ENCODE data around the gene IFT25.
A peak's percentile ranks its signal among the peaks of the same experiment; 100 is the strongest.

Gene IFT25

DNA sequence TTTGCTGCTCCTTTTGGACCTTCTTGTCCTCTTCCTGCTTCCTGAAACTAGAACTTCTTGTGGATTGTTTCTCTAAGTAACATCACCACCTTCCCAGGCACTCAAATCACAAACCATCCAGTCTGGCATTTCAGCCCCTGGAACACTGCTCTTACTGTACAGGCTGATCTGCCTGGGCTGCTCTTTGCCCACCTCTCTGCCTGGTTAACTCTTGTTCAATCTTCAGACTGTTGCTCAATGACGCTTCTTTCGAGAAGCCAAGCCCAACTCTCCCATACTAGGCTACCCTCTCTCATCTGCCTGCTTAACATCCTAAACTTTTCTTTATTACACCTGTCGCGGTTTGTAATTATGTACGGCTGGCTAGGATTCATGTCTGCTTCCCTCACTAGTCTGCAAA lies 50.9 kb downstream of the IFT25 start:
- Histone ChIP-seq H3K4me1 (peaks cover 0 to 50% (median 43%) of the 10 kb centered on the region in 4 donors), H3K9me3 (no peaks in the 10 kb centered on the region), H3K27me3 (no peaks in the 10 kb centered on the region), H3K36me3 (no peaks in the 10 kb centered on the region), H3K27ac (no peak overlapping the region), H3K4me3 (no peak overlapping the region)
- intact Hi-C loops (cut with DNase I; ENCODE audit: low total_unique reads): no loop called here
- DNase-seq: no peak
- TF ChIP-seq, protein P1, sequence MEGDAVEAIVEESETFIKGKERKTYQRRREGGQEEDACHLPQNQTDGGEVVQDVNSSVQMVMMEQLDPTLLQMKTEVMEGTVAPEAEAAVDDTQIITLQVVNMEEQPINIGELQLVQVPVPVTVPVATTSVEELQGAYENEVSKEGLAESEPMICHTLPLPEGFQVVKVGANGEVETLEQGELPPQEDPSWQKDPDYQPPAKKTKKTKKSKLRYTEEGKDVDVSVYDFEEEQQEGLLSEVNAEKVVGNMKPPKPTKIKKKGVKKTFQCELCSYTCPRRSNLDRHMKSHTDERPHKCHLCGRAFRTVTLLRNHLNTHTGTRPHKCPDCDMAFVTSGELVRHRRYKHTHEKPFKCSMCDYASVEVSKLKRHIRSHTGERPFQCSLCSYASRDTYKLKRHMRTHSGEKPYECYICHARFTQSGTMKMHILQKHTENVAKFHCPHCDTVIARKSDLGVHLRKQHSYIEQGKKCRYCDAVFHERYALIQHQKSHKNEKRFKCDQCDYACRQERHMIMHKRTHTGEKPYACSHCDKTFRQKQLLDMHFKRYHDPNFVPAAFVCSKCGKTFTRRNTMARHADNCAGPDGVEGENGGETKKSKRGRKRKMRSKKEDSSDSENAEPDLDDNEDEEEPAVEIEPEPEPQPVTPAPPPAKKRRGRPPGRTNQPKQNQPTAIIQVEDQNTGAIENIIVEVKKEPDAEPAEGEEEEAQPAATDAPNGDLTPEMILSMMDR (IDR thresholded peaks at IDR 0.05): no peak

DNA sequence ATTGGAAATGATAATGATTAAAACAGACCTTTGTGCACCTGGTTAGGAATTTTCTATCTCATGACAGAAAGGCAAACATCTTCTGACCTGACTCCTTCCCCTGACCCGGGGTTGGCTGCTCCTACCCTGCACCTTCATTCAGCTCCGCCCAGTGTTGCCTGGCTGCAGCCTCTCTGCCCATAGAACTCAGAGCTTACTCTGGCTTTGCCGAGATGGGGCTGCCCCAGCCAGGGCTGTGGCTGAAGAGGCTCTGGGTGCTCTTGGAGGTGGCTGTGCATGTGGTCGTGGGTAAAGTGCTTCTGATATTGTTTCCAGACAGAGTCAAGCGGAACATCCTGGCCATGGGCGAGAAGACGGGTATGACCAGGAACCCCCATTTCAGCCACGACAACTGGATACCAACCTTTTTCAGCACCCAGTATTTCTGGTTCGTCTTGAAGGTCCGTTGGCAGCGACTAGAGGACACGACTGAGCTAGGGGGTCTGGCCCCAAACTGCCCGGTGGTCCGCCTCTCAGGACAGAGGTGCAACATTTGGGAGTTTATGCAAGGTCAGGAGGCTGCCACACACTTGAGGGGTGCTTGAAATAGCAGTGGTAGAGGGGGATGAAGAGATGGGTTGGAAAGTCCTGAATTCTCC lies 51.4 kb downstream of the IFT25 start, which contains the start of gene DIO1:
Gene DIO1 (plus strand): TSS at position 189 of the 638 bp plus-strand sequence. CDS start 24 bp downstream, at position 213.
- intact Hi-C loops (cut with DNase I; ENCODE audit: low total_unique reads): no loop called here
- no peaks in the 10 kb centered on the region for H3K27me3 ChIP-seq
- peaks cover 0 to 47% (median 39%) of the 10 kb centered on the region in 4 donors for H3K4me1 ChIP-seq
- TF ChIP-seq, protein P1 (IDR thresholded peaks at IDR 0.05): no peak
- no peaks in the 10 kb centered on the region for H3K36me3 ChIP-seq
- no peak for DNase-seq
- no peak within 1 kb of the TSS for H3K27ac ChIP-seq
- no peak within 1 kb of the TSS for H3K4me3 ChIP-seq
- H3K9me3 ChIP-seq: no peaks in the 10 kb centered on the region

DNA sequence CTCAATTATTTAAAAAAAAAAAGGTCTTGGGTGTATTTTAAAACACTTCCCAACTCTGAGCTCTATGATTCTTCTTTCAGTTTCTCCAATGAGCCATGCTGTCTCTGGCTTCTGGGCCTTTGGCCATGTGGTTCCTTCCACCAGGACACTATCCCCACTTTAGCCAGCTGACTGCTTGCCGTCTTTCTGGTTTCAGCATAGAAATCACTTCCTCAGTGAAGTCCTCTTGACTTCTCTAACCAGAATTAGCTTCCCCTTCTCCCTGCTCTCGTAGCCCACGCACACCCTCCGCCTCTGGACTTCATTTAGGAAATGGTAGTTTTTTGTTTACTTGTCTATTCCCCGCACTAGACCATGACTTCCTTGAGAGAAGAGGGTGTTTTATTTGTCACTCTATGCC lies 52.6 kb downstream of the IFT25 start:
- DNase-seq: peak in 1 of 2 donors; percentile 41
- intact Hi-C loops (cut with DNase I; ENCODE audit: low total_unique reads): no loop called here
- no peak overlapping the region for H3K27ac ChIP-seq

DNA sequence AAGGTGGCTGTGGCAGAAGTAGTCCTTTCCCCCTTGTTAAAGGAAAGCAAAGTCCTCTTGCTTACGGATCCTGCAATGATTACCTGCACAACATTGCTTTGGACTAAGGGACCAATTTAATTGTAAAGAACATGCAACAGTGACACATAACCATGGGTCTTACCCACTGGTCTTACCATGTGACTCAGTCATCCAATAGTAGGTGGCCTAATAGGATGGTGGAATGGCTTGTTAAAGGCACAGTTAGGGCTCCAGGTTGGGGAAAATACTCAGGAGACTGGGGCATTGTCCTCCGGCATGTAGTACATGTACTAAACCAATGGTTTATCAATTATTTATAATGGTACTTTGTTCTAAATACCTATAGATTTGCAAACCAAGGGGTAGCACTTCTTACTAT lies 53.8 kb downstream of the IFT25 start:
- intact Hi-C loops (cut with DNase I; ENCODE audit: low total_unique reads): no loop called here
- no peaks in the 10 kb centered on the region for H3K9me3 ChIP-seq
- no peak overlapping the region for H3K27ac ChIP-seq
- peaks cover 0 to 31% (median 19%) of the 10 kb centered on the region in 4 donors for H3K4me1 ChIP-seq
- no peak for DNase-seq
- H3K36me3 ChIP-seq: peaks cover 0 to 12% (median 2%) of the 10 kb centered on the region in 3 donors
- no peaks in the 10 kb centered on the region for H3K27me3 ChIP-seq
- TF ChIP-seq, protein P1 (IDR thresholded peaks at IDR 0.05): no peak
- no peak overlapping the region for H3K4me3 ChIP-seq

More for the DNA sequence above, 52.6 kb downstream of the IFT25 start:
- H3K4me3 ChIP-seq: no peak overlapping the region
- H3K9me3 ChIP-seq: no peaks in the 10 kb centered on the region
- no peaks in the 10 kb centered on the region for H3K27me3 ChIP-seq
- peaks cover 0 to 43% (median 31%) of the 10 kb centered on the region in 4 donors for H3K4me1 ChIP-seq
- TF ChIP-seq, protein P1 (IDR thresholded peaks at IDR 0.05): no peak
- H3K36me3 ChIP-seq: peaks cover 0 to under 1% (median 0%) of the 10 kb centered on the region in 3 donors

DNA sequence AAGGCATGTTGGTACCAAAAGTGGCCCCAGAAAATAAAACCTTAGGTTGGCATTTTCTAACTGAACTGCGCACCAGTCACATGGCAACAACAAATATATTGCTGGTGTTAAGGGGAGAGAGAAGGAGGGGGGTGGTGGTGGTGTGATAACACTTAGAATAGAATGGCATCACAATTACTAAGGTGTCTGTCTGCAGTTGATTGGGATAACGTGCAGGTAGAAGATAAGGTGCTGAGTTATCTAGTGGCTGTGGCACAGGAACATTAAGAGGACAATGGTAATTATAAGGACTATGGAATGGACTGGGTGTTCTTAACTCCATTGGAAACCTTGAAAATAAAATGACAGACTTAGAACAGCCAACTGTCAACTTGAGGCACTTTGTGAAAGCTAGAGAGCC lies 54.5 kb downstream of the IFT25 start:
- H3K27me3 ChIP-seq: no peaks in the 10 kb centered on the region
- intact Hi-C loops (cut with DNase I; ENCODE audit: low total_unique reads): no loop called here
- no peak overlapping the region for H3K4me3 ChIP-seq
- no peak overlapping the region for H3K27ac ChIP-seq
- no peaks in the 10 kb centered on the region for H3K9me3 ChIP-seq
- peaks cover 0 to 24% (median 14%) of the 10 kb centered on the region in 4 donors for H3K4me1 ChIP-seq
- DNase-seq: no peak
- TF ChIP-seq, protein P1 (IDR thresholded peaks at IDR 0.05): no peak
- H3K36me3 ChIP-seq: peaks cover 0 to 19% (median 3%) of the 10 kb centered on the region in 3 donors

Data from tibial artery (tissue), 4 donors.